ENCODE data around the gene GUCA1A. TPM values are rescaled to one million over a fixed set of nuclear protein-coding genes. Genes with fewer than 3 reads are reported as not detected.
"Not testable (repeated sequence)": the region's sequence is repeated elsewhere in the genome, so short reads cannot be mapped to it uniquely, and the experiment has no call there.

GUCA1A gene
- polyA plus RNA-seq, 3 donors: 0.24 TPM; not detected in 2

GRCh38 chr6:42175860-42176259 is 2.7 kb downstream of the GUCA1A start:
- no peak for DNase-seq

- DNase-seq: no peak
Observed at GRCh38 chr6:42176981-42177380, 3.8 kb downstream of the GUCA1A start.

- no peak for DNase-seq
Observed at GRCh38 chr6:42177514-42178364, 4.6 kb downstream of the GUCA1A start.

GRCh38 chr6:42179261-42179944 is 6.2 kb downstream of the GUCA1A start:
- DNase-seq: no peak

- DNase-seq: no peak
Observed at GRCh38 chr6:42179945-42180313, 6.8 kb downstream of the GUCA1A start.

GRCh38 chr6:42182101-42182500 is 8.9 kb downstream of the GUCA1A start:
- no peak for DNase-seq

- no peak for DNase-seq
Observed at GRCh38 chr6:42184475-42184874, 11.3 kb downstream of the GUCA1A start.

GRCh38 chr6:42185597-42185996 is 12.4 kb downstream of the GUCA1A start:
- peak; percentile 68 for DNase-seq

GRCh38 chr6:42188406-42188805 is 15.2 kb downstream of the GUCA1A start:
- no peak for DNase-seq

GRCh38 chr6:42190554-42191183 is 17.5 kb downstream of the GUCA1A start:
- peak; percentile 42 for DNase-seq

- not testable (repeated sequence) for DNase-seq
Observed at GRCh38 chr6:42192385-42192784, 19.2 kb downstream of the GUCA1A start.

GRCh38 chr6:42193491-42193894 is 20.3 kb downstream of the GUCA1A start:
- DNase-seq: no peak

GRCh38 chr6:42194056-42194455 is 20.9 kb downstream of the GUCA1A start:
- no peak for DNase-seq

GRCh38 chr6:42195415-42195814 is 22.3 kb downstream of the GUCA1A start:
- no peak for DNase-seq

GRCh38 chr6:42197555-42198362 is 24.6 kb downstream of the GUCA1A start:
- no peak for DNase-seq

GRCh38 chr6:42199106-42199981 is 26.2 kb downstream of the GUCA1A start:
- DNase-seq: no peak

GRCh38 chr6:42200035-42200434 is 26.9 kb downstream of the GUCA1A start:
- DNase-seq: no peak

GRCh38 chr6:42201382-42201781 is 28.2 kb downstream of the GUCA1A start:
- no peak for DNase-seq

- not testable (repeated sequence) for DNase-seq
Observed at GRCh38 chr6:42202131-42202915, 29.2 kb downstream of the GUCA1A start.

GRCh38 chr6:42203183-42203582 is 30.0 kb downstream of the GUCA1A start:
- DNase-seq: no peak
